Liver (tissue), 9 donors: ENCODE data around the gene SLN. TPM values are rescaled to one million over a fixed set of nuclear protein-coding genes. Genes with fewer than 3 reads are reported as not detected.

Experiments used
- DNase-seq: peaks from one replicate; pipeline ENCODE4 v3.0.0-alpha.2; 2017; ENCODE audit warnings: low spot score
- H3K27ac ChIP-seq, 2 donors: one replicate each; pipeline ENCODE4 v1.7.0; 2013; ENCODE audit warnings: inconsistent platforms in 2 of 2, low read length in 2 of 2, control low read depth in 1 of 2, low read depth in 1 of 2, mild to moderate bottlenecking in 1 of 2
- H3K27me3 ChIP-seq, 4 donors: one replicate each; pipeline versions ENCODE4 v1.6.1 to v1.7.0; 2013; ENCODE audit warnings: low read length in 3 of 4, inconsistent platforms in 1 of 4, mild to moderate bottlenecking in 1 of 4, moderate library complexity in 1 of 4; ENCODE audit not compliant: control insufficient read depth in 4 of 4, insufficient read depth in 4 of 4
- H3K36me3 ChIP-seq, 4 donors: one replicate each; pipeline versions ENCODE4 v1.6.1 to v1.7.0; 2013; ENCODE audit warnings: low read length in 3 of 4, mild to moderate bottlenecking in 3 of 4, low read depth in 1 of 4, moderate library complexity in 1 of 4; ENCODE audit not compliant: control insufficient read depth in 4 of 4, insufficient read depth in 3 of 4
- H3K4me1 ChIP-seq, 4 donors: one replicate each; pipeline versions ENCODE4 v1.6.1 to v1.7.0; 2013; ENCODE audit warnings: low read length in 3 of 4, mild to moderate bottlenecking in 3 of 4, moderate library complexity in 1 of 4; ENCODE audit not compliant: control insufficient read depth in 4 of 4, insufficient read depth in 4 of 4
- H3K4me3 ChIP-seq, 3 donors: one replicate each; pipeline versions ENCODE4 v1.6.1 to v1.7.0; 2013; ENCODE audit warnings: low read length in 3 of 3, control low read depth in 1 of 3, low read depth in 1 of 3, mild to moderate bottlenecking in 1 of 3
- H3K9ac ChIP-seq, 2 donors: one replicate each; pipeline ENCODE4 v1.7.0; 2013; ENCODE audit warnings: low read length in 2 of 2, mild to moderate bottlenecking in 2 of 2, moderate library complexity in 2 of 2, control low read depth in 1 of 2, low read depth in 1 of 2
- H3K9me3 ChIP-seq, 4 donors: one replicate each; pipeline versions ENCODE4 v1.6.1 to v1.7.0; 2013; ENCODE audit warnings: low read length in 3 of 4; ENCODE audit not compliant: control insufficient read depth in 4 of 4
- EGR1 ChIP-seq, 2 donors: IDR thresholded peaks; 2 replicates each; pipeline ENCODE4 v1.6.1; 2016 to 2018; ENCODE audit warnings: antibody characterized with exemption in 2 of 2, low read depth in 2 of 2
- FOXA1 ChIP-seq: IDR thresholded peaks from 2 replicates; pipeline ENCODE4 v1.6.1; 2016; ENCODE audit warnings: antibody characterized with exemption
- FOXA2 ChIP-seq: IDR thresholded peaks from 2 replicates; pipeline ENCODE4 v1.6.1; 2016; ENCODE audit warnings: antibody characterized with exemption
- GABPA ChIP-seq, 2 donors: IDR thresholded peaks in 1 of 2; conservative IDR thresholded peaks in 1 of 2; 2 replicates each; pipeline ENCODE4 v1.6.1; 2016; ENCODE audit warnings: antibody characterized with exemption in 2 of 2, mild to moderate bottlenecking in 1 of 2, moderate library complexity in 1 of 2
- HNF4A ChIP-seq, 2 donors: conservative IDR thresholded peaks; 2 replicates each; pipeline ENCODE4 v1.6.1; 2016; ENCODE audit warnings: antibody characterized with exemption in 2 of 2, mild to moderate bottlenecking in 2 of 2
- HNF4G ChIP-seq: IDR thresholded peaks from 2 replicates; pipeline ENCODE4 v1.6.1; 2016; ENCODE audit warnings: antibody characterized with exemption
- JUND ChIP-seq, 2 donors: IDR thresholded peaks; 2 replicates each; pipeline ENCODE4 v1.6.1; 2016; ENCODE audit warnings: antibody characterized with exemption in 2 of 2
- NR2F2 ChIP-seq: IDR thresholded peaks from 2 replicates; pipeline ENCODE4 v1.6.1; 2016; ENCODE audit warnings: antibody characterized with exemption
- RAD21 ChIP-seq, 2 donors: IDR thresholded peaks; 2 replicates each; pipeline ENCODE4 v1.6.1; 2016; ENCODE audit warnings: antibody characterized with exemption in 2 of 2, mild to moderate bottlenecking in 2 of 2
- RXRA ChIP-seq, 2 donors: IDR thresholded peaks; 2 replicates each; pipeline ENCODE4 v1.6.1; 2017 to 2018; ENCODE audit warnings: antibody characterized with exemption in 2 of 2, mild to moderate bottlenecking in 1 of 2
- SP1 ChIP-seq: IDR thresholded peaks from 2 replicates; pipeline ENCODE4 v1.6.1; 2018; ENCODE audit warnings: antibody characterized with exemption, mild to moderate bottlenecking
- TAF1 ChIP-seq: conservative IDR thresholded peaks from 2 replicates; pipeline ENCODE4 v1.6.1; 2016; ENCODE audit warnings: antibody characterized with exemption, mild to moderate bottlenecking
- YY1 ChIP-seq: IDR thresholded peaks from 2 replicates; pipeline ENCODE4 v1.6.1; 2016; ENCODE audit warnings: antibody characterized with exemption, mild to moderate bottlenecking
- ZBTB33 ChIP-seq: IDR thresholded peaks from 2 replicates; pipeline ENCODE4 v1.6.1; 2016; ENCODE audit warnings: antibody characterized with exemption
- WGBS: extraction: QIAGEN DNeasy Blood & Tissue Kit; methylation state at CpG from one replicate; pipeline ENCODE4 v1.1.7; 2013; 5-methylcytosine and 5-hydroxymethylcytosine counted together
- polyA plus RNA-seq, 2 donors: library from polyadenylated mRNA; stranded (reverse) in 1 of 2; unstranded in 1 of 2; fragments of 200-250 nt in 1 of 2; fragments of >200 nt in 1 of 2; fragmentation: Nextera tagmentation in 1 of 2; extraction: Ambion mirVana in 1 of 2; gene quantifications; one replicate each; pipeline versions ENCODE4 v1.2.1 to v1.2.3, GENCODE V29; 2013 to 2015
- total RNA-seq, 2 donors: library from RNA; depleted of rRNA; stranded (reverse); fragments of >200 nt; gene quantifications; one replicate each; pipeline ENCODE4 v1.2.3, GENCODE V29; 2014
- TF ChIP-seq, protein P1 (sequence below): IDR thresholded peaks from 2 replicates; pipeline ENCODE4 v1.6.1; 2016; ENCODE audit warnings: antibody characterized with exemption
- TF ChIP-seq, protein P2 (sequence below): IDR thresholded peaks from 2 replicates; pipeline ENCODE4 v1.6.1; 2016; ENCODE audit warnings: antibody characterized with exemption
- TF ChIP-seq, protein P3 (sequence below): IDR thresholded peaks from 2 replicates; pipeline ENCODE4 v1.6.1; 2016; ENCODE audit warnings: antibody characterized with exemption, mild to moderate bottlenecking
- TF ChIP-seq, protein P4 (sequence below): fragments of 150-350 bp; IDR thresholded peaks from 2 replicates; pipeline ENCODE4 v1.5.1; 2017; ENCODE audit warnings: improper control_type of control experiment, low read depth, low read length; ENCODE audit not compliant: missing input control
- donor health status: healthy.
- donor health status: healthy.
- donor health status: healthy.
- donor health status: healthy.
- donor health status: healthy.

Gene SLN
- total and polyA plus RNA-seq, 4 donors, result not detected

GRCh38 chr11:107708792-107709191, 3.1 kb downstream of the SLN start:
- Histone ChIP-seq H3K36me3 (no peaks in the 10 kb centered on the region), H3K27ac (no peak overlapping the region), H3K4me3 (no peak overlapping the region), H3K4me1 (no peaks in the 10 kb centered on the region), H3K9me3 (peaks cover 0 to 3% (median 0%) of the 10 kb centered on the region in 4 donors), H3K27me3 (no peaks in the 10 kb centered on the region), H3K9ac (no peak overlapping the region)
- WGBS, result 63% methylated on average over 3 of the region's 3 CpGs
- DNase-seq, result no peak
- TF ChIP-seq HNF4A (conservative IDR thresholded peaks at IDR 0.05), result no peak
- TF ChIP-seq, protein P1, sequence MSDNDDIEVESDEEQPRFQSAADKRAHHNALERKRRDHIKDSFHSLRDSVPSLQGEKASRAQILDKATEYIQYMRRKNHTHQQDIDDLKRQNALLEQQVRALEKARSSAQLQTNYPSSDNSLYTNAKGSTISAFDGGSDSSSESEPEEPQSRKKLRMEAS, result no peak
- TF ChIP-seq EGR1 (IDR thresholded peaks at IDR 0.05; ENCODE audit: low read depth in 2 of 2), result no peak
- TF ChIP-seq RAD21 (IDR thresholded peaks at IDR 0.05), result no peak
- no peak for TF ChIP-seq GABPA (IDR thresholded peaks at IDR 0.05 in 1 of 2, conservative IDR thresholded peaks at IDR 0.05 in 1 of 2)
- TF ChIP-seq JUND (IDR thresholded peaks at IDR 0.05), result no peak
- TF ChIP-seq, protein P2, sequence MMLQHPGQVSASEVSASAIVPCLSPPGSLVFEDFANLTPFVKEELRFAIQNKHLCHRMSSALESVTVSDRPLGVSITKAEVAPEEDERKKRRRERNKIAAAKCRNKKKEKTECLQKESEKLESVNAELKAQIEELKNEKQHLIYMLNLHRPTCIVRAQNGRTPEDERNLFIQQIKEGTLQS, result no peak

DNA sequence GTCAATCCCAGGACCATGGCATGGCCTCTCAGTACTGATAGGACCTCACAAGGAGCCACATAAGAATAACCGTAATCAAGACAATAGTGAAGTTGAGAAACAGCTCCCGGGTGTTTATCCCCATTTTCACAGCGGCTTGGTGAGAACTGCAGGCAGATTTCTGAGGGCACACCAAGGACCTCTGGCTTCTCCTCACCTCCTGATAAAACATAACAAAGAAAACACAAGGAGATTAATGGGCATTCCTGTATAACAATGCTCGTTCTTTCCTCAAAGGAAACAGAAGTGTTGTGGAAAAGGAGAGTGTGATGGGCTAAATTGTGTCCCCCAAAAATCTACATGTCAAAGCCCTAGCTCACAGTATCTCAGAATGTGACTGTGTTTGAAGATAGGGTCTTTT, 4.0 kb downstream of the SLN start:
- 49% methylated on average over 4 of the region's 4 CpGs for WGBS
- Histone ChIP-seq H3K4me1 (no peaks in the 10 kb centered on the region), H3K27ac (no peak overlapping the region), H3K27me3 (no peaks in the 10 kb centered on the region), H3K9ac (no peak overlapping the region), H3K4me3 (no peak overlapping the region), H3K9me3 (peaks cover 0 to 3% (median 0%) of the 10 kb centered on the region in 4 donors), H3K36me3 (no peaks in the 10 kb centered on the region)
- no peak for DNase-seq
- TF ChIP-seq TAF1 (no peak), EGR1 (IDR thresholded peaks at IDR 0.05; ENCODE audit: low read depth in 2 of 2) (no peak), SP1 (no peak), FOXA1 (no peak), RAD21 (IDR thresholded peaks at IDR 0.05) (no peak), RXRA (IDR thresholded peaks at IDR 0.05) (no peak), HNF4A (conservative IDR thresholded peaks at IDR 0.05) (no peak), GABPA (IDR thresholded peaks at IDR 0.05 in 1 of 2, conservative IDR thresholded peaks at IDR 0.05 in 1 of 2) (no peak), HNF4G (no peak), FOXA2 (no peak), YY1 (no peak), JUND (IDR thresholded peaks at IDR 0.05) (no peak), NR2F2 (no peak), ZBTB33 (no peak)
- TF ChIP-seq, protein P2, result no peak
- TF ChIP-seq, protein P3, sequence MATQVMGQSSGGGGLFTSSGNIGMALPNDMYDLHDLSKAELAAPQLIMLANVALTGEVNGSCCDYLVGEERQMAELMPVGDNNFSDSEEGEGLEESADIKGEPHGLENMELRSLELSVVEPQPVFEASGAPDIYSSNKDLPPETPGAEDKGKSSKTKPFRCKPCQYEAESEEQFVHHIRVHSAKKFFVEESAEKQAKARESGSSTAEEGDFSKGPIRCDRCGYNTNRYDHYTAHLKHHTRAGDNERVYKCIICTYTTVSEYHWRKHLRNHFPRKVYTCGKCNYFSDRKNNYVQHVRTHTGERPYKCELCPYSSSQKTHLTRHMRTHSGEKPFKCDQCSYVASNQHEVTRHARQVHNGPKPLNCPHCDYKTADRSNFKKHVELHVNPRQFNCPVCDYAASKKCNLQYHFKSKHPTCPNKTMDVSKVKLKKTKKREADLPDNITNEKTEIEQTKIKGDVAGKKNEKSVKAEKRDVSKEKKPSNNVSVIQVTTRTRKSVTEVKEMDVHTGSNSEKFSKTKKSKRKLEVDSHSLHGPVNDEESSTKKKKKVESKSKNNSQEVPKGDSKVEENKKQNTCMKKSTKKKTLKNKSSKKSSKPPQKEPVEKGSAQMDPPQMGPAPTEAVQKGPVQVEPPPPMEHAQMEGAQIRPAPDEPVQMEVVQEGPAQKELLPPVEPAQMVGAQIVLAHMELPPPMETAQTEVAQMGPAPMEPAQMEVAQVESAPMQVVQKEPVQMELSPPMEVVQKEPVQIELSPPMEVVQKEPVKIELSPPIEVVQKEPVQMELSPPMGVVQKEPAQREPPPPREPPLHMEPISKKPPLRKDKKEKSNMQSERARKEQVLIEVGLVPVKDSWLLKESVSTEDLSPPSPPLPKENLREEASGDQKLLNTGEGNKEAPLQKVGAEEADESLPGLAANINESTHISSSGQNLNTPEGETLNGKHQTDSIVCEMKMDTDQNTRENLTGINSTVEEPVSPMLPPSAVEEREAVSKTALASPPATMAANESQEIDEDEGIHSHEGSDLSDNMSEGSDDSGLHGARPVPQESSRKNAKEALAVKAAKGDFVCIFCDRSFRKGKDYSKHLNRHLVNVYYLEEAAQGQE, result no peak
- TF ChIP-seq, protein P1, result no peak
- TF ChIP-seq, protein P4, sequence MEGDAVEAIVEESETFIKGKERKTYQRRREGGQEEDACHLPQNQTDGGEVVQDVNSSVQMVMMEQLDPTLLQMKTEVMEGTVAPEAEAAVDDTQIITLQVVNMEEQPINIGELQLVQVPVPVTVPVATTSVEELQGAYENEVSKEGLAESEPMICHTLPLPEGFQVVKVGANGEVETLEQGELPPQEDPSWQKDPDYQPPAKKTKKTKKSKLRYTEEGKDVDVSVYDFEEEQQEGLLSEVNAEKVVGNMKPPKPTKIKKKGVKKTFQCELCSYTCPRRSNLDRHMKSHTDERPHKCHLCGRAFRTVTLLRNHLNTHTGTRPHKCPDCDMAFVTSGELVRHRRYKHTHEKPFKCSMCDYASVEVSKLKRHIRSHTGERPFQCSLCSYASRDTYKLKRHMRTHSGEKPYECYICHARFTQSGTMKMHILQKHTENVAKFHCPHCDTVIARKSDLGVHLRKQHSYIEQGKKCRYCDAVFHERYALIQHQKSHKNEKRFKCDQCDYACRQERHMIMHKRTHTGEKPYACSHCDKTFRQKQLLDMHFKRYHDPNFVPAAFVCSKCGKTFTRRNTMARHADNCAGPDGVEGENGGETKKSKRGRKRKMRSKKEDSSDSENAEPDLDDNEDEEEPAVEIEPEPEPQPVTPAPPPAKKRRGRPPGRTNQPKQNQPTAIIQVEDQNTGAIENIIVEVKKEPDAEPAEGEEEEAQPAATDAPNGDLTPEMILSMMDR, result no peak
